NB4 (cell line): Measurements from ENCODE around the gene GFOD1.
"Not testable (repeated sequence)": the region's sequence is repeated elsewhere in the genome, so short reads cannot be mapped to it uniquely, and the experiment has no call there.

ENCODE experiments used
- MYC ChIP-seq: IDR thresholded peaks from 2 replicates; pipeline ENCODE4 v1.6.1; 2011; ENCODE audit warnings: low read depth, low read length
- POLR2A ChIP-seq: IDR thresholded peaks from 2 replicates; pipeline ENCODE4 v1.6.1; 2011; ENCODE audit warnings: mild to moderate bottlenecking; ENCODE audit not compliant: insufficient read length; ENCODE audit errors: extremely low read depth
- TF ChIP-seq, protein P1 (sequence below): IDR thresholded peaks from one replicate; pipeline ENCODE4 v1.5.1; 2012; ENCODE audit warnings: low read depth, low read length

DNA sequence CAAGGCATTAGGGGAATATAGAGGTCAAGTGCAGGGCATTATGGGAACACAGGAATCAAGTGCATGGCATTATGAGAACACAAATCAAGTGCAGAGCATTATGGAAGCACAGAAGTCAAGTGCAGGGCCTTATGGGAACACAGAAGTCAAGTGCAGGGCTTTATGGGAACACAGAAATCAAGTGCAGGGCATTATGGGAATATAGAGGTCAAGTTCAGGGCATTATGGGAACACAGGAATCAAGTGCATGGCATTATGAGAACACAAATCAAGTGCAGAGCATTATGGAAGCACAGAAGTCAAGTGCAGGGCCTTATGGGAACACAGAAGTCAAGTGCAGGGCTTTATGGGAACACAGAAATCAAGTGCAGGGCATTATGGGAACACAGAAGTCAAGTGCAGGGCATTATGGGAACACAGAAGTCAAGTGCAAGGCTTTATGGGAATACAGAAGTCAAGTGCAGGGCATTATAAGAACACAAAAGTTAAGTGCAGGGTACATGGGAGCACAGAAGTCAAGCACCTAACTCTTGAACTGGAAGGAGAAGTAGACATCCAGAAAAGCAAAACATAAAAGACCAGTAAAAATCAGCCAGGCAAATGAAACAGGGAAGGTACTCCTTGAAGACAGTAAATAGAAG is 53.1 kb downstream of the GFOD1 start:
- TF ChIP-seq, protein P1, sequence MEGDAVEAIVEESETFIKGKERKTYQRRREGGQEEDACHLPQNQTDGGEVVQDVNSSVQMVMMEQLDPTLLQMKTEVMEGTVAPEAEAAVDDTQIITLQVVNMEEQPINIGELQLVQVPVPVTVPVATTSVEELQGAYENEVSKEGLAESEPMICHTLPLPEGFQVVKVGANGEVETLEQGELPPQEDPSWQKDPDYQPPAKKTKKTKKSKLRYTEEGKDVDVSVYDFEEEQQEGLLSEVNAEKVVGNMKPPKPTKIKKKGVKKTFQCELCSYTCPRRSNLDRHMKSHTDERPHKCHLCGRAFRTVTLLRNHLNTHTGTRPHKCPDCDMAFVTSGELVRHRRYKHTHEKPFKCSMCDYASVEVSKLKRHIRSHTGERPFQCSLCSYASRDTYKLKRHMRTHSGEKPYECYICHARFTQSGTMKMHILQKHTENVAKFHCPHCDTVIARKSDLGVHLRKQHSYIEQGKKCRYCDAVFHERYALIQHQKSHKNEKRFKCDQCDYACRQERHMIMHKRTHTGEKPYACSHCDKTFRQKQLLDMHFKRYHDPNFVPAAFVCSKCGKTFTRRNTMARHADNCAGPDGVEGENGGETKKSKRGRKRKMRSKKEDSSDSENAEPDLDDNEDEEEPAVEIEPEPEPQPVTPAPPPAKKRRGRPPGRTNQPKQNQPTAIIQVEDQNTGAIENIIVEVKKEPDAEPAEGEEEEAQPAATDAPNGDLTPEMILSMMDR = not testable (repeated sequence)
- not testable (repeated sequence) for TF ChIP-seq POLR2A, MYC
